ENCODE measurements around the gene PHC1. TPM values are rescaled to one million over a fixed set of nuclear protein-coding genes. Genes with fewer than 3 reads are reported as not detected.
A peak's percentile ranks its signal among the peaks of the same experiment; 100 is the strongest.

PHC1 gene
- total RNA-seq, 1 donor from 2014 or later, result 46.4 TPM

- no peak for DNase-seq (ENCODE audit: extremely low spot score in 2 of 2)
- intact Hi-C loops (cut with DNase I), result no loop called here
- peaks cover 18% of the 10 kb centered on the region for H3K4me1 ChIP-seq
- no peaks in the 10 kb centered on the region for H3K9me3 ChIP-seq
- H3K4me3 ChIP-seq, result no peak overlapping the region
- no peak overlapping the region for H3K27ac ChIP-seq
- TF ChIP-seq CTCF (IDR thresholded peaks at IDR 0.05), result no peak
- no peak for TF ChIP-seq POLR2AphosphoS5 (IDR thresholded peaks at IDR 0.05; ENCODE audit: insufficient read depth in 1 of 2, low read depth in 1 of 2)
- TF ChIP-seq POLR2A (IDR thresholded peaks at IDR 0.05), result no peak
- peaks cover 0 to 48% of the 10 kb centered on the region in 2 donors for H3K36me3 ChIP-seq
- no peaks in the 10 kb centered on the region for H3K27me3 ChIP-seq
These were observed 29.4 kb downstream of the PHC1 start for GRCh38 chr12:8943565-8944186.

GRCh38 chr12:8946733-8947132, 32.4 kb downstream of the PHC1 start:
- no peaks in the 10 kb centered on the region for H3K9me3 ChIP-seq
- peaks cover 32% of the 10 kb centered on the region for H3K4me1 ChIP-seq
- no peak for DNase-seq (ENCODE audit: extremely low spot score in 2 of 2)
- peaks cover 0 to 39% of the 10 kb centered on the region in 2 donors for H3K36me3 ChIP-seq
- no peaks in the 10 kb centered on the region for H3K27me3 ChIP-seq
- H3K4me3 ChIP-seq, result no peak overlapping the region
- intact Hi-C loops (cut with DNase I), result no loop called here
- TF ChIP-seq CTCF (IDR thresholded peaks at IDR 0.05) (no peak), POLR2A (IDR thresholded peaks at IDR 0.05) (no peak), POLR2AphosphoS5 (IDR thresholded peaks at IDR 0.05; ENCODE audit: insufficient read depth in 1 of 2, low read depth in 1 of 2) (no peak)
- no peak overlapping the region for H3K27ac ChIP-seq

- no peak for TF ChIP-seq POLR2AphosphoS5 (IDR thresholded peaks at IDR 0.05; ENCODE audit: insufficient read depth in 1 of 2, low read depth in 1 of 2)
- Histone ChIP-seq H3K4me1 (peaks cover 32% of the 10 kb centered on the region), H3K36me3 (peaks cover 0 to 29% of the 10 kb centered on the region in 2 donors), H3K27me3 (no peaks in the 10 kb centered on the region), H3K4me3 (no peak overlapping the region), H3K9me3 (no peaks in the 10 kb centered on the region), H3K27ac (no peak overlapping the region)
- DNase-seq (ENCODE audit: extremely low spot score in 2 of 2), result no peak
- intact Hi-C loops (cut with DNase I), result no loop called here
These were observed 33.4 kb downstream of the PHC1 start for GRCh38 chr12:8947737-8948136.

- peak overlapping the region; percentile 63 to 64 for H3K4me3 ChIP-seq
- intact Hi-C loops (cut with DNase I), result no loop called here
- no peaks in the 10 kb centered on the region for H3K9me3 ChIP-seq
- no peaks in the 10 kb centered on the region for H3K27me3 ChIP-seq
- TF ChIP-seq POLR2AphosphoS5 (IDR thresholded peaks at IDR 0.05; ENCODE audit: insufficient read depth in 1 of 2, low read depth in 1 of 2) (no peak), CTCF (IDR thresholded peaks at IDR 0.05) (no peak), POLR2A (IDR thresholded peaks at IDR 0.05) (no peak)
- H3K4me1 ChIP-seq, result peaks cover 32% of the 10 kb centered on the region
- peak overlapping the region; percentile 97 for H3K27ac ChIP-seq
- DNase-seq (ENCODE audit: extremely low spot score in 2 of 2), result no peak
- H3K36me3 ChIP-seq, result peaks cover 0 to 18% of the 10 kb centered on the region in 2 donors
These were observed 34.5 kb downstream of the PHC1 start for GRCh38 chr12:8948701-8949341.

GRCh38 chr12:8949342-8950220, 35.3 kb downstream of the PHC1 start, which contains the start of gene M6PR:
TSS of gene M6PR (minus strand) at chr12:8949645. CDS start at chr12:8946404, 3,241 bp downstream.
- DNase-seq (ENCODE audit: extremely low spot score in 2 of 2), result peak; percentile 97 to 98
- peak within 1 kb of the TSS; percentile 97 for H3K27ac ChIP-seq
- no peaks in the 10 kb centered on the region for H3K27me3 ChIP-seq
- no peaks in the 10 kb centered on the region for H3K9me3 ChIP-seq
- peak within 1 kb of the TSS; percentile 63 to 64 for H3K4me3 ChIP-seq
- intact Hi-C loops (cut with DNase I), result loop anchor here (2.0 kb wide), 1 partner anchor 91 kb away; no protein-coding TSS in a partner anchor
- TF ChIP-seq POLR2A (IDR thresholded peaks at IDR 0.05) (peak in 1 of 2 donors; percentile 78), CTCF (IDR thresholded peaks at IDR 0.05) (peak in 1 of 3 experiments; percentile 26), POLR2AphosphoS5 (IDR thresholded peaks at IDR 0.05; ENCODE audit: insufficient read depth in 1 of 2, low read depth in 1 of 2) (peak; percentile 94 to 96)
- peaks cover 0 to 12% of the 10 kb centered on the region in 2 donors for H3K36me3 ChIP-seq
- H3K4me1 ChIP-seq, result peaks cover 32% of the 10 kb centered on the region

Data from vagina (tissue), 2 donors.